Measurements from ENCODE around the gene RPL5.
"Not testable (repeated sequence)": the region's sequence is repeated elsewhere in the genome, so short reads cannot be mapped to it uniquely, and the experiment has no call there.

Gene RPL5

GRCh38 chr1:92831762-92832536 lies at the start of gene RPL5:
Gene RPL5 (plus strand): TSS chr1:92832040. CDS start chr1:92832115, 75 bp downstream.
- DNase-seq (ENCODE audit: low read depth in 1 of 2, low spot score in 1 of 2) = peak; percentile 93 to 94

- not testable (repeated sequence) for DNase-seq (ENCODE audit: low read depth in 1 of 2, low spot score in 1 of 2)
Observed at GRCh38 chr1:92783550-92783949, 48.3 kb upstream of the RPL5 start.

GRCh38 chr1:92784021-92784638 lies 47.7 kb upstream of the RPL5 start:
- no peak for DNase-seq (ENCODE audit: low read depth in 1 of 2, low spot score in 1 of 2)

- peak; percentile 9 to 55 for DNase-seq (ENCODE audit: low read depth in 1 of 2, low spot score in 1 of 2)
Observed at GRCh38 chr1:92784639-92785500, 47.0 kb upstream of the RPL5 start, which contains the start of gene EVI5. Gene EVI5 (minus strand): TSS chr1:92785108. CDS start chr1:92736546, 48,562 bp downstream.

GRCh38 chr1:92786111-92786901 lies 45.5 kb upstream of the RPL5 start:
- DNase-seq (ENCODE audit: low read depth in 1 of 2, low spot score in 1 of 2) = no peak

GRCh38 chr1:92790081-92790480 lies 41.8 kb upstream of the RPL5 start:
- no peak for DNase-seq (ENCODE audit: low read depth in 1 of 2, low spot score in 1 of 2)

- no peak for DNase-seq (ENCODE audit: low read depth in 1 of 2, low spot score in 1 of 2)
Observed at GRCh38 chr1:92790867-92791266, 41.0 kb upstream of the RPL5 start.

- no peak for DNase-seq (ENCODE audit: low read depth in 1 of 2, low spot score in 1 of 2)
Observed at GRCh38 chr1:92791487-92792066, 40.3 kb upstream of the RPL5 start.

- no peak for DNase-seq (ENCODE audit: low read depth in 1 of 2, low spot score in 1 of 2)
Observed at GRCh38 chr1:92792340-92792782, 39.5 kb upstream of the RPL5 start.

GRCh38 chr1:92795166-92795565 lies 36.7 kb upstream of the RPL5 start:
- DNase-seq (ENCODE audit: low read depth in 1 of 2, low spot score in 1 of 2) = no peak

- DNase-seq (ENCODE audit: low read depth in 1 of 2, low spot score in 1 of 2) = no peak
Observed at GRCh38 chr1:92797297-92797696, 34.5 kb upstream of the RPL5 start.

GRCh38 chr1:92797961-92798360 lies 33.9 kb upstream of the RPL5 start:
- DNase-seq (ENCODE audit: low read depth in 1 of 2, low spot score in 1 of 2) = no peak

GRCh38 chr1:92803140-92803887 lies 28.5 kb upstream of the RPL5 start:
- no peak for DNase-seq (ENCODE audit: low read depth in 1 of 2, low spot score in 1 of 2)

GRCh38 chr1:92804721-92805201 lies 27.1 kb upstream of the RPL5 start:
- no peak for DNase-seq (ENCODE audit: low read depth in 1 of 2, low spot score in 1 of 2)

GRCh38 chr1:92805216-92805615 lies 26.6 kb upstream of the RPL5 start:
- DNase-seq (ENCODE audit: low read depth in 1 of 2, low spot score in 1 of 2) = no peak

GRCh38 chr1:92808381-92808780 lies 23.5 kb upstream of the RPL5 start:
- DNase-seq (ENCODE audit: low read depth in 1 of 2, low spot score in 1 of 2) = no peak

- DNase-seq (ENCODE audit: low read depth in 1 of 2, low spot score in 1 of 2) = no peak
Observed at GRCh38 chr1:92816732-92817131, 15.1 kb upstream of the RPL5 start.

- DNase-seq (ENCODE audit: low read depth in 1 of 2, low spot score in 1 of 2) = no peak
Observed at GRCh38 chr1:92817137-92817697, 14.6 kb upstream of the RPL5 start.

Measured in stimulated activated CD4-positive, alpha-beta T cell treated with anti-CD3 and anti-CD28 coated beads, Interleukin-15, amount 100 ng/mL, for 1 hour (primary cell).